ENCODE results near the gene RBFOX2.

DNA sequence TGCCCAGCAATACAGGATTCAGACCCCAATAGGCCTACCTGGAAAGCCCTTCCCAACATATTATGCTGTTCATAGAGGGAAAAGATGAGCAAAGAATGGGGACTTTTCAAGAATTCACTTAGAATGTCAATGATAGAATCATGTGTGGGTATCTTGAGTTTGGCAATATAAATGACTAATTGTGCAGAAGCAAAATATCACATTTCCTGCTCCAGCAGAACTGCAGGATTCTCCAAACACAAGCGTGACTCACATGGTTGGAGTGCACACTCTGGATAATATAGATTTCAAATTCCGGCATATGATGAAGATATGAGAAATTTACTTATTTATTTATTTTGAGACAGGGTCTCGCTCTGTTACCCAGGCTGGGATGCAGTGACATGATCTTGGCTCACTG lies 323.5 kb downstream of the RBFOX2 start:
- TF ChIP-seq, protein P1, sequence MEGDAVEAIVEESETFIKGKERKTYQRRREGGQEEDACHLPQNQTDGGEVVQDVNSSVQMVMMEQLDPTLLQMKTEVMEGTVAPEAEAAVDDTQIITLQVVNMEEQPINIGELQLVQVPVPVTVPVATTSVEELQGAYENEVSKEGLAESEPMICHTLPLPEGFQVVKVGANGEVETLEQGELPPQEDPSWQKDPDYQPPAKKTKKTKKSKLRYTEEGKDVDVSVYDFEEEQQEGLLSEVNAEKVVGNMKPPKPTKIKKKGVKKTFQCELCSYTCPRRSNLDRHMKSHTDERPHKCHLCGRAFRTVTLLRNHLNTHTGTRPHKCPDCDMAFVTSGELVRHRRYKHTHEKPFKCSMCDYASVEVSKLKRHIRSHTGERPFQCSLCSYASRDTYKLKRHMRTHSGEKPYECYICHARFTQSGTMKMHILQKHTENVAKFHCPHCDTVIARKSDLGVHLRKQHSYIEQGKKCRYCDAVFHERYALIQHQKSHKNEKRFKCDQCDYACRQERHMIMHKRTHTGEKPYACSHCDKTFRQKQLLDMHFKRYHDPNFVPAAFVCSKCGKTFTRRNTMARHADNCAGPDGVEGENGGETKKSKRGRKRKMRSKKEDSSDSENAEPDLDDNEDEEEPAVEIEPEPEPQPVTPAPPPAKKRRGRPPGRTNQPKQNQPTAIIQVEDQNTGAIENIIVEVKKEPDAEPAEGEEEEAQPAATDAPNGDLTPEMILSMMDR (IDR thresholded peaks at IDR 0.05): no peak
- no peak for TF ChIP-seq POLR2A (IDR thresholded peaks at IDR 0.05)

Measured in adrenal gland (tissue), 5 donors.